Kidney tubule cell (primary cell): ENCODE results near the gene CBFA2T3.

ENCODE experiments used
- DNase-seq: peaks from one replicate; pipeline ENCODE4 v3.0.0-alpha.2; 2018; ENCODE audit warnings: low spot score

Gene CBFA2T3

GRCh38 chr16:88939245-88939971 is 37.6 kb downstream of the CBFA2T3 start:
- DNase-seq = no peak

- no peak for DNase-seq
Measured at GRCh38 chr16:88938777-88939244, 38.2 kb downstream of the CBFA2T3 start.

DNA sequence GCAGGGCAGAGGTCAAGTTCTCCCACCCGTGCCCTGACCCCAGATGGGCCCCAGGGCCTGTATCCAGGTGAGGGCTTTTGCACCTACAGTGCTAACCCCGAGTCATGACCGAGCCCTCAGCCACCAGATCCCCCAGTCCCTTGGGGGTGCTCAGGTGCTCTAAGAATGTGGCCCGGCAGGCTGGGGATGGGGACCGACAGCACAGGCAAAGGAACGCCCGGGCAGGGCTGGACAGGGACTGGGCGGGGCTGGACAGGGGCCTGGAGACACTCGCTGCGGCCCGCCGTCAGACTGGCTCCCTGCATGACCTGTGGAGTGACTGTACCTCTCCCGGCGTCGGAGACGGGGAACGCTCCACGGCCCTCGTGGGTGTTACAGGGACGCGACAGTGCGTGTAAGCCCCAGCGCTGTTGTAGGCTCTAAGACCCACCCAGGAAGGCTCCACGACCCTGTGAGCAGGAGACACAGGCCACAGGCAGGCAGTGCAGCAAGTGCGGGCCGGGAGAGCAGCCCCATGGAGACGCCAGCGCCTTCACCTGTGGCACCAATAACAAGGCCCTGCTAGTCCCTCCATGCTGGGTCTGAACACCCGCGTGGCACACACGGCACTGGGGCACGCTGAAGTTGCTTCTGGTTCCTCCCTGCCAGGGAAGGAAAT is 38.8 kb downstream of the CBFA2T3 start:
- no peak for DNase-seq

- DNase-seq = no peak
Measured at GRCh38 chr16:88937206-88937621, 39.8 kb downstream of the CBFA2T3 start.

GRCh38 chr16:88936556-88937205 is 40.3 kb downstream of the CBFA2T3 start:
- no peak for DNase-seq

- peak; percentile 20 for DNase-seq
Measured at GRCh38 chr16:88936008-88936555, 40.9 kb downstream of the CBFA2T3 start.

DNA sequence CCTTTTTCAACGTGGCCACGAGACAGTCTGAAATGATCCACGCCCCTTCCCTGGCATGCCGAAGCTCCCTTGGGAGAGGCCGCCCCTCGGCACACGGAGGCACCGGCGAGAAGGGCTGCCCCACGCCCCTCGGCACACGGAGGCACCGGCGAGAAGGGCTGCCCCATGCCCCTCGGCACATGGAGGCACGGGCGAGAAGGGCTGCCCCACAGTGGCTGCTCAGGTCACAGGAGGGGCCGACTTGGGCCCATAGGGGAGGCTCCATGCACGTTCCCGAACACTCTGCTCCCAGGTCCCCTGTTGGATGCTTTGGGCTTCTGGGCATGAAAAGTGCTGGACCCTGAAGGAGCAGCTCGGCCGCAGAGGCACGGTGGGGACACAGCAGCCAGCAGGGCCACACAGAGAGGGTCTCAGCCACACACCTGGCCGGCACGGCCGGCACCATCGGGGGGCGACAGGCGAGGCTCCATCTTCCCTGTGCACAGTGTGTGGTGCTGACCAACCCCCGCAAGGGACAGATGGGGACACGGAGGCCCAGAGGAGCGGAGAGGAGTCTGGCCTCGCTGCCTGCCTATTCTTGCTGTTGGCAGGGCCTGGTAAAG is 42.8 kb downstream of the CBFA2T3 start:
- DNase-seq = no peak

DNA sequence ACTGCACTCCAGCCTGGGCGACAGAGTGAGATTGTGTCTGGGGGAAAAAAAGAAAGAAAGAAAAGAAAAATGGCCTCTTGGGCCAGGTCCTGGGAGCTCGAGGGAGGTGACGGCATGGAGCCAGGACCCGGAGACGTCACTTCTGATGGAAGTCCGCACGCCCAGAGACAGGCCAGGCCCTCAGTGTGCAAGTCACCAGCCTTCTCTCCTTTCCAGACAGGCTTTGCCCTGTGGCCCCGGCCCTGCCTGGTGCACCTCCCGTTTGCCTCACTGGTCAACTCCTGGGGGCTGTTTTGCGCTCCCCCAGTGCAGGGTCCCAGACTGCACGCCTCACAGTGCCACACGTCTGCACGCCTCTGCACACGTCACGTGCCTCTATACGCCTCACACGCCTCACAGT is 44.1 kb downstream of the CBFA2T3 start:
- DNase-seq = no peak

DNA sequence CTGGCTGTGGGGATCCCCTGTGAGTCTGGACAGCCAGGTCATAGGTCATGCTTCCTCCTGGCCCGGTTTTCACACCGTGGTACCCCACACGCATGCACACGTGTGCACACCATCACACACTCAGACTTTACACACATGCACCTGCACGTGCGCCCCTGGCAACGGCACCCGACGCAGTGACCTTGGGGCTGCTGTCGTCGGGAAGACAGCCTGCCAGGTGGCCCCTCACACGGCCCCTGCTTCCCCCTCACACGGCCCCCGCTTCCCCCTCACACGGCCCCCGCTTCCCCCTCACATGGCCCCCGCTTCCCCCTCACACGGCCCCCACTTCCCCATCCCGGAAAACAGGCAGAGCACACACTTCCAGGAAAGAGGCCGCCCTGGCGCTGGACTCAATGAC is 45.1 kb downstream of the CBFA2T3 start:
- DNase-seq = no peak

GRCh38 chr16:88931373-88931900 is 45.6 kb downstream of the CBFA2T3 start:
- no peak for DNase-seq

DNA sequence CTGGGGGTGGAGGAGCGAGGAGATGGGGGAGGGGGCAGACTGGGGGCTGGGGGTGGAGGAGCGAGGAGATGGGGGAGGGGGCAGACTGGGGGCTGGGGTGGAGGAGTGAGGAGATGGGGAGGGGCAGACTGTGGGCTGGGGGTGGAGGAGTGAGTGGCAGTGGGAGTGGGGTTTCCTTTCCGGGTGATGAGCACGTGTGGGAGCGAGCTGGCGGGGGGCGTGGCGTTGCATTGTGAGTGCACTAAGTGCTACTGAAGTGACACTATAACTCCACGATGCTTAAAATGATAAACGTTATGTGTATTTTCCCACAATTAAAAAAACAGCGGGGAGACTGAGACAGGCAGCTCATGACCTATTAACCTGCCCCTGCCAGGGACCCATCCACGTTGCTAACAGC is 46.3 kb downstream of the CBFA2T3 start:
- DNase-seq = no peak

DNA sequence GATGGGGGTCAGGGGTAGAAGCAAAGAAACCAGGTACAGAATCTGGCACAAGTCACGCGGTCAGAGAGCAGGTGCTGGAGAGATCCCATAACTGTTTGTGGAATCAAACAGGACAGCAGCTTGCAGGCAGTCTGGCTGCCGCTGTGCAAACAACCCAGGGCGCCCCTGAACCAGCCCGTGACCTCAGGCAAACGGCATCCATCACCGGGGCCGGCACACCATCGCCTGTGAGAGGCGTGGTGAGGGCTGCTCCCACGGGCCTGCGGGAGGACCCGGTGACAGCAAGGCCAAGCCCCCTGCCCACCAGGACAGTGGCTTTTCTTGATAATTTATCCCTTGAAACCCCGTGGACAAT is 47.9 kb downstream of the CBFA2T3 start:
- no peak for DNase-seq

- DNase-seq = no peak
Measured at GRCh38 chr16:88928405-88929090, 48.5 kb downstream of the CBFA2T3 start.

GRCh38 chr16:88927661-88928060 is 49.3 kb downstream of the CBFA2T3 start:
- no peak for DNase-seq

- no peak for DNase-seq
Measured at GRCh38 chr16:88927010-88927409, 50.0 kb downstream of the CBFA2T3 start.

GRCh38 chr16:88926374-88926990 is 50.5 kb downstream of the CBFA2T3 start:
- DNase-seq = peak; percentile 81

DNA sequence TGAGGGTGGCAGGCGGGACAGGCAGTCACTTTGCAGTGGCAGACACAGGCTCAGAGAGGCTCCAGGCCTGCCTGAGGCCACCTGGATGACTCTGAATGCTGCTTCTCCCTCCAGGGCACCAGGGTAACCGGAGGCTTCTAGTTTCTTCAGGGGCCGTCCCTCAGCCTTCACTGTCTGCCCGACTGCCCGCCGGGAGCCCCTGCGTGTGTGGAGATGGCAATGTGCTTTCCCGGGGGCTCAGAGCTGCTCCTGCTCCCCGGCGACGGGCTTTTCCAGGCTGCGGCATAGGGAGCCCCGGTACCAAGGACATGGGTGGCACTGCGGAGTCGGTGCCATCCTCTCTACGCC is 51.5 kb downstream of the CBFA2T3 start:
- no peak for DNase-seq

DNA sequence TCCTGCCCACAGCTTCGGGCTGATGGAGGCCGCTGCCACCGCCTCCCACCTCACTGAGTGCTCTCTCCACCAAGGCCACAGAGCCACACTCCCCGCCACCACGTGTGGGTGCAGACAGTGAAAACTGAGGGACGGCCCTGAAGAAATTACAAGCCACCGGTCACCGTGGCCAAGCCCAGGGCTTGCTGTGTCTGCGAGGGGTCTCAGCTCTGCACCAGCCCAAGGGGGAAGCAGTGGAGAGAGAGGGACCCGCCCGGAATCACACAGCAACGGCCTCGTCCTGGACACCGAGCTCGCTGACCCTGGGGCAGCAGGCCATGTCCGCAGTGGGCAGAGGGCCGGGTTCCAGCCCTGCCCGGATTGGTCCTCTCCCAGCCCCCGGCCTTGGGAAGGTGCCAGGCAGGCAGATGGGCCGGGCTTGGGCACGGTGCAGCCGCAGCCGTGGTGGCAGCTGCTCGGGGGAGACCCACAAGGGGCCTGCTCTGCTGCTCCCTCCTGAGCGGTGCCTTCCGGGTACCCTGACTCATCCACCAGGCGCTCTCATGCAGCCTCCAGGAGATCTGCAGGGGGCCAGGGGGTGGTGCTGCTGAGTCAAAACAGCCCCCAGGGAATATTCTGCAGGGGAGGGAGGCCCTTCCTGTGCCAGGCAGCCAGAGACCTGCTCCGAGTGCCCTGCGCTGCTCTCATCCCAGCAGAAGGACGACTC is 52.0 kb downstream of the CBFA2T3 start:
- peak; percentile 91 for DNase-seq

GRCh38 chr16:88923926-88924833 is 52.8 kb downstream of the CBFA2T3 start:
- no peak for DNase-seq

DNA sequence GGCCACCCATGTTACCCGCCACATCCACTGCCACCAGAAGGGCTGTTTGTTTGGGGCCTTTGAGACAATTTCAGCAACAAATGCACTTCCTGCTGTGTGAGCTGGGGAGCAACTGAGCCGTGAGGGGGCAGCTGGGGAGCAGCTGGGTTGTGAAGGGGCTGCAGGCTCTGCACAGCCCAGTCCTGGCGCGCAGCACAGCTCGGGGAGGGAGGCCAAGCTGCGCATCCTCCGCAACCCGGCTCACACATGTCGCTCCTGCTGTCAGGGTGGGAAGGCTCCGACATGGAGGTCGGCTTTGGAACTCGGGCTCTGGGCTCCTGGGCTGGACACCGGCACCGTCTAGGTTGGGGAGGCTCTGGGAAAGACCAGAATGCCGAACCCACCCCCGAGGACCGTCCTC is 53.6 kb downstream of the CBFA2T3 start:
- DNase-seq = no peak
